NCI-H146 treated with DMSO at 0.1 percent for 48 hours (cell line): ENCODE data around the gene MICB.
"Not testable (repeated sequence)": the region's sequence is repeated elsewhere in the genome, so short reads cannot be mapped to it uniquely, and the experiment has no call there.

Source experiments
- DNase-seq: peaks from one replicate; lab custom pipeline; 2025; ENCODE audit not compliant: unreplicated experiment; lab: John Stamatoyannopoulos, UW

Gene MICB

DNA sequence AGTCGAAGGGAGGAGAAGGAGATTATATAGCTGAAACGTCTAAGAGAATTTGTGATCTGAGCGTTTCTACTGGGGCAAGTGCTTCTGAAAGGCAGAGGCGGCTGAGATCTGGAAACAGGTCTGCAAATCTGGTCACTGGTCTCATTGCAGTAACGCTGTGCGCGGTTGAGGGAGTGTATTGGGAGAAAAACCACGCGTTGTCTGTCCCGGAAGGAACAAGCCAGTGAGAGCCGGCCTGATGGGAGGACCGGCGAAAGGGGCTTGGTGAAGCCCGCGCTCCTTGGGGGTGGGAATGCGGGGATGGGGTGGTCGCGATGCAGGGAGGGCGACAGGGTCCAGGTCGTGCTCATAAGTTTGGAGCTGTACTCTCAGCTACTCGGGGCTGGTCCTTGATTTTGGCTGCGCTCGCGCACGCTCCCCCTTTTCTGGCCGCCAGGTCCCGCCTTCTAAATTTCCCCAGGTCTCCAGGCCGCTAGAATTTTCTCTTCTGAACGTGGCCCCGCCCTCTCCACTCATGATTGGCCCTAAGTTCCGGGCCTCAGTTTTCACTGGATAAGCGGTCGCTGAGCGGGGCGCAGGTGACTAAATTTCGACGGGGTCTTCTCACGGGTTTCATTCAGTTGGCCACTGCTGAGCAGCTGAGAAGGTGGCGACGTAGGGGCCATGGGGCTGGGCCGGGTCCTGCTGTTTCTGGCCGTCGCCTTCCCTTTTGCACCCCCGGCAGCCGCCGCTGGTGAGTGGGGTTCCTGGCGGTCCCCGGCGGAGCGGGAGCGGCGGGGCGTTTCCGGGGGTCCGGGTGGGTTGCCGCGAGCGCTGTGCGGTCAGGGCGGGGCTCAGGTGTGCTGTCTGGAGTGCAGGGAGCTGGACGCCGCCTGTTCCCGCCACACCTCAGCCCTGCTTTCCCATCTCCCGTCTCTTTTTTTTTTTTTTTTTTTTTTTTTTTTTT lies at the start of gene MICB:
Gene MICB, plus strand, starts transcription at position 615 of the 946 bp plus-strand sequence. Its CDS starts 49 bp downstream, at position 664.
- DNase-seq = peak; percentile 12

DNA sequence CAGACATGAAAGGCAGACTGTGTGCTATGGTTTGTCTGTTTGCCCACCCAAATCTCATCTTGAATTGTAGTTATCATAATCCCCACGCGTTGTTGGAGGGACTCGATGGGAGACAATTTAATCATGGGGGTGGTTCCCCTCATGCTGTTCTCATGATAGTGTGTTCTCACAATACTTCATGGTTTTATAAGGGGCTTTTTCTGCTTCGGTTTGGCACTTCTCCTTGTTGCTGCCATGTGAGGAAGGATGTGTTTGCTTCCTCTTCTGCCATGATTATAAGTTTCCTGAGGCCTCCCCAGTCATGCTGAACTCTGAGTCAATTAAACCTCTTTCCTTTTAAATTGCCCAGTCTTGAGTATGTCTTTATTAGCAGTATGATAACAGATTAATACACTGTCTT lies 47.2 kb upstream of the MICB start:
- no peak for DNase-seq

DNA sequence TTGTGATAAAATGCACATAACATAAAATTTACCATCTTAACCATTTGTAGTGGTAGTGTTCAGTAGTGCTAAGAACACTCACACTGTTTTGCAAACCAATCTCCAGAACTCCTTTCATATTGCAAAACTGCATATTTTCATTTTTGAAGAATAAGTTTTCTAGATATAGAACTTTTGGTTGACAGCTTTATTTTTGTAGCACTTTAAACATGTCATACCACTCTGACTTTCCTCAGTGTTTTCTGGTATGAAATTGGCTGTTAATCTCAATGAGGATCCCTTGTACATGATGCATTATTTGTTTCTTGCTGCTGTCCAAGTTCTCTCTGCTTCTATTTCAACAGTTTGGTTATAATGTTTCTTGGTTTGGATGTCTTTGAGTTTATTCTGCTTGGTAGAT lies 45.1 kb upstream of the MICB start:
- DNase-seq = no peak

DNA sequence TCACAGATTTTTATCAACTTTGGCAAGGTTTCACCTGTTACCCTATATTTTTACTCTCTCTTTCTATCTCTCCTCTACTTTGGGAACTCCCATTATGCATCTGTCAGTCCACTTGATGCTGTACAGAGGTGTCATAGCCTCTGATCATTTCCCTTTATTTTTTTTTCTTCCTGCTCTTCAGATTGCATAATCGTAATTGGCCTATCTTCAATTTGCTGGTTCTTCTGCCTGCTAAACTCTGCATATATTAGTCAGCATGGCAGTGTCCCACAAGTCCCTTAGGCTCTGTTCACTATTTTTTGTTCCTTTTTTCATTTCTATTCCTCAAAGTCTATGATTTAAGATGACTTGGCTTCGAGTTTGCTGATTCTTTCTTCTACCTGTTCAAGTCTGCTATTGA lies 44.7 kb upstream of the MICB start:
- no peak for DNase-seq

DNA sequence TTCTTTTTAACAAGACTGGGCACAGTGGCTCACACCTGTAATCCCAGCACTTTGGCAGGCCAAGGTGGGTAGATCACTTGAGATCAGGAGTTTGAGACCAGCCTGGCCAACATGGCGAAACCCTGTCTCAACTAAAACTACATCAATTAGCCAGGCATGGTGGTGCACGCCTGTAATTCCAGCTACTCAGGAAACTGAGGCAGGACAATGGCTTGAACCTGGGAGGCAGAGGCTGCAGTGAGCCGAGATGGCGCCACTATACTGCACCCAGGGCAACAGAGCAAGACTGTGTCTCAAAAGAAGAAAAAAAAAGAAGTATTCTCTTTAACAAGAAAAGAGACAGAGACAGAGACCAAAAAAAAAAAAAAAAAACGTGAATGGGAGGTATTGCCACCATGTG lies 38.1 kb upstream of the MICB start:
- not testable (repeated sequence) for DNase-seq

DNA sequence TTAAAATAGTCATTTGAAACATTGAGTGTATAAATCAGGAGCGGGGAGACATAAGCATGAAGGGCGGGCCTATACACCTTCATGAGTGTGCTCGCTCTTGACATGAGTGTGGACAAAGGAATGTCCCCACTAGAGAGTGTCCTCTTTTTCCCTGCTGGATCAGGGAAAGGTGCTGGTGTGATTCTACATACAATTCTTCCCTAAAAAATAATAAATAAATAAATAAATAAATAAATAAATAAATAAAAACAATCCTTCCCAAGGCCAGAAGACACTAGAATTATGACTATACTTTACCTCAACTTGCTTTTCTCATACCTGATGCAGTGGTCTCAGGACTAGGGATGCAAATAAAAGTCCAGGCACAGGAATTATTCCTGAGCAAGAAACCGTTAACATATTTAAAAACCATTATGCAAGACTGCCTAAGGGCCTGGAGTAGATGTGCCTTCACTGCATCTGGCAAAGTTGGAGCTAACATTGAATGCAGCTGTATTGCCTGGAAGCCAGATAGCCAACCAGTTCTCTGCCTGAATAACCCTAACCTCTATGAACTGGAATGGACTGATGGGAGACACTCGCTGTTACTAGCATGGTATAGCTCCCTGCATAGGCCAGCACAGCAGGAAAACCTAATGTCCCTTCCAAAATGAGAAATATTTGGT lies 37.5 kb upstream of the MICB start:
- no peak for DNase-seq

DNA sequence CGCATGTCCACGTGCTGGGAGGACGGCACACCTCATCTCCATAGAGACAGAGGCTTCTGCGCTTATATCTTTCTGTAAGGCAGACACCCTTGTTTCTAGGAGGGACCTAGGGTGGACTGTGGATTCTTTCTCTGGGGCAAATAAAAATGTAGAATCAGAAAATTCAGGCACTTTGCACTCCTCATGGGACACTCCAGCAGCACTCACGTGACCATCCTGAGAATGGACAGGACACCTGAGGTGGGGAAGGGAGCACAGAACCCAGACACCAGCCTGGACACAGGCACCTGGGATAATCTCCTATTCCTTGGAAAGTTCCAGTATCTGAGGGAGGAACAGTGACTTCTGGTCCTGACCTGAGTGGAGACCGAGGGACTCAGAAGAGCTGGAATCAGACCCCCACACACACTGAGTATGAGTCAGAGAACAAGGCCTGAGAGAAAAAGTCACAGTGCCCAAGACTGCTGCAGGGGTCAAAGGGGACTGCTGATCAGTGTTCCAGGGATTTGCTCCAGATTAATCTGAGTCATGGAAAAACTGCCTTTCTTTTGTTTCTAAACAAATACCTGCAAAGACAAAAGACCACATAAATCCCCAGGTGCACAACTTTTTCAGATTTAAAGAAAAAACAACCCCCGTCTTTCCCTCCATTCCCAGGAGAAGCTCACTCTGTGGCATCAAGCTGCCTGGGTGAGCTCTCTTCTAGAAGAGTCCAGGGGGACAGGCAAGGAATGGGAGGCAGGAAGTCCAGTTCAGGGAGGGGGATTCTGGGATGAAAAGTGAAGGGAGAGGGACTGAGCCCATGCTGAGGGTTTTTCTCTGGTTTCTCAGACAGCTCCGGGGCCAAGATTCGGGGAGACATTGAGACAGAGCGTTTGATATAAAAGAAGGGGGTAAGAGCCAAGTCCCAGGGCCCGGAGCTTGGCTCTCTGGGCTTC lies 35.6 kb upstream of the MICB start:
- no peak for DNase-seq

DNA sequence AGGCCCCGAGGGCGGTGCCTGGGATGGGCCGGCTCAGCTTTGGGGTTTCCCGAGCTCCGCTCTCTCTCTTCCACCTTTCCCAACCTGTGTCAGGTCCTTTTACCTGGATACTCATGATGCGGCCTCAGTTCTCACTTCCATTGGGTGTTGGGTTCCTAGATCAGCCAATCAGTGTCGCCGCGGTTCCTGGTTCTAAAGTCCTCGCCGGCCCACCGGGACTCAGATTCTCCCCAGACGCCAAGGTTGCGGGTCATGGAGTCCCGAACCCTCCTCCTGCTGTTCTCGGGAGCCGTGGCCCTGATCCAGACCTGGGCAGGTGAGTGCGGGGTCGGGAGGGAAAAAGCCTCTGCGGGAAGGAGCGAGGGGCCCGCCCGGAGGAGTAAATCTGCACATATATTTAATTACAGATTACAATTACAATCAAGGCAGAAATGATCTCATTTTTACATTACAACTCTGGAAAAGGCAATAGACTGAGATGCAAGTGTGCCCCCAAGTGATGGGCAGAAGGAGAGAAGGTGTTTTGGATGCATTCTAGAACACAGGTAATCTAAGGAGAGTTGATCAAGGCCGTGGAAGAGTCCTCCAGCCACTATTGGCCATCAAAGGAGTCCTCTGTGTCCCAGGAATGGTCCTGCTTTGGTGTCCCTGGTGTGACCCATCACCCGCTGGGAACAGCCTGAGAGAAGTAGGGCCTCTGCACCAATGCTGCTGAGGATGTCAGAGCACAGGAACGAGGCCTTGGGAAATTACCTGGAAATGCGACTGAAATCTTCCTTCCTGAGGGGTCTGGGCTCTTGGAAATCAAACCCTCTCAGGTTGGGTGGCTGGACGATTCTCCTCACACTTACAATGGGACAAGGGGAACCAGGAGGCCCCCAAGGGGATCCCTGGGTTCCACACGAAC lies 34.7 kb upstream of the MICB start:
- DNase-seq = no peak

DNA sequence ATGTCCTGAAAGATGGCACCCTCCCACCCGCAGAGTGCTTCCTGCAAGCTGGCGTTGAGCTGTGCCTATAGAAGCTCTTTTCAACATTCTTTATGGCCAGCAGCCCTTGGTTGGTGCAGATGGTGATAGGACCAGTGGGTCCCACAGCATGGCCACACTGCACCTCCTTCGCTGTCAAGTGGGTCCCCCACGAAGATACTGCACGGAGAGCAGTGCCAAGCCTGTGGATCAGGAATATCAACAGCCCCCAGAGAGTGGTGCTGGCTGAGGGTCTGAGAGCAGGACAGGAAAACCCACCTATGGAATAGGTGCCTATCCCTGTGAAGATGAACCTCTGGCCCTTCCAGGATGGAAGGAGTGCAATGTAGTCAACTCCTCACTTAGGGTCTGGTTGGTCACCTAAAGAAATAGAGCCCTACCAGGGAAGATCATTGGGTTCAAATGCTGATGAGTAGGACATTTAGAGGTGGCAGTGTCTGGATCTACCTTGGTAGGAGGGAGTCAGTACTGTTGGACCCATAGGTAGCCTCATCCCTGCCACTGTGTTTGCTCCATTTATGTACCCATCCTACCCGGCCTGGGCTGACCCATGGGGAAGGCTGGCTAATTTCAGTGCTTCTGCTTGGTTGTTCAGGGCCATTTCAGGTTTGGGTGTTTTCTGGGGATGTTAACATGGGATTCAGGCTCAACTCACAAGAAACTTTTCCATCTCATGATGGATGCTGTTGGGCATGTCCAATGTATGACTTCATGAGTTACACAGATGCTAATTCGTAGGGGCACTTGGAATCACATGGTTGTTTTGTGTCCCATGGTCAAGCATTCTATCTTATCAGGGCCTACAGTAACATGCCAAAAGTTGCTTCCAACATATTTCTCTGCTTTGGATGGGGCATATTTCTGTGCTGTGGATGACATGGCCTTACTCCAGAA lies 33.4 kb upstream of the MICB start:
- DNase-seq = no peak

DNA sequence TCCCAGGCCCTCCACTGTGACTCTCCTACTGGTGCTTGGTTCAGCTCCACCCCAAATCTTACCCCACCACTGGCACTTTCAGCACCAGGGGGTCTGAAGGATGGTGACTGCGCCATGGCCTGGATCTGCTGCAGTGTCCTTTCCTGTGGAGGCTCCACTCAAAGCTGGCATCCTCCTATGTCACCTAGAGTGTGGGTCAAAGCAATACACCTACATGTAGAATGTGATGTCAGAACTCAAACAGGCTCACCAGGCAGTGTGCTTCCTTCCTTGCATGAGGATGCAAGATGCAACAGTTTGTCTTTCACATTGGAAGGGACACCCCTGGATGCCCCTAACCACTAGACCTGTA lies 32.8 kb upstream of the MICB start:
- no peak for DNase-seq

DNA sequence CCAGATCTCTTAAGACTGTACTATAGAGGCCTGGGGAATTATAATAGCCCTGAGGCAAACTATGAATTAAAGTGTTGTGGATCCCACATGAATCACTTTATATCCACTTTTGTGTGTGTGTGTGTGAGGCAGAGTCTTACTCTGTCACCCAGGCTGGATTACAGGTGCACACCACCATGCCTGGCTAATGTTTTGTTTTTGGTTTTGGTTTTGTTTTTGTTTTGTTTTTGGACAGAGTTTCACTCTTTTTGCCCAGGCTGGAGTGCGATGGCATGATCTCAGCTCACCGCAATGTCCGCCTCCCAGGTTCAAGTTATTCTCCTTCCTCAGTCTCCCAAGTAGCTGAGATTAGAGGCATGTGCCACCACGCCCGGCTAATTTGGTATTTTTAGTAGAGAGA lies 32.2 kb upstream of the MICB start:
- no peak for DNase-seq

DNA sequence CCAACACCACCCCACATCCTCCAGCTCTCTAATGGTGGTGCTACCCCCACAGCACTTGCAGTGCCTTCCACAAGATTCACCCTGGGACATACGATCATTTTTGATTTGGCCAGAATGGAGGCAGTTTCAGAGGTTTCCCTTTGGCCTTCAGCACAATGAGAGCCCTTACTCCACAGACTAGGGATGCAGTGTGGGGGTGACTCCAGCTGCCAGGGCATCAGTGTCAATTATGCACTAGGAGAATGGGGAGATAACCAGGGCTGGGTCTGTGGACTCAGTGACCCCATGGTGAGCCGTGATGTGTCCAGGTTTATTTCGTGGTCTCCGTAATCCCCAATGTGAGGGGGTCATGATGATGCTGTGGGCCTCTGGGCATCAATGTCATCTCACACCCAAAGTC lies 31.5 kb upstream of the MICB start:
- no peak for DNase-seq

DNA sequence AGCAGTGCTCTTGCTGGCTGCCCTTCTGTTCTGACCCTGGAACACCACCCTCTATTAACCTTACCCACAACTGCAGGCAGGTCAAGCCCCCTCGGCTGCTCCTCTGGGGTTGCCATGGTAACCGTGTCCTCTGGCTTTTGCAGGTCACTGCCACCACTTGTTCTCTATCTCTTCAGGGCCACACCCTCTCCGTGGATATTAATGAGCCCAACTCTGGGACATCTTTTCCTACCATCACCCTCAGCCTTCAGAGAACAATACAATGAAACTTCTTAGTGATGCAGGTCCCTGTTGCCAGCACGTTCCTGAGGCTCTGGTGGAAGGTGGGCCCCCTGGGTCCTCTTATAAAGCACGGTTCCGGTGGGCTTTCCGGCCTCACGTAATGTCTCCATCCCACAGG lies 30.8 kb upstream of the MICB start:
- no peak for DNase-seq

DNA sequence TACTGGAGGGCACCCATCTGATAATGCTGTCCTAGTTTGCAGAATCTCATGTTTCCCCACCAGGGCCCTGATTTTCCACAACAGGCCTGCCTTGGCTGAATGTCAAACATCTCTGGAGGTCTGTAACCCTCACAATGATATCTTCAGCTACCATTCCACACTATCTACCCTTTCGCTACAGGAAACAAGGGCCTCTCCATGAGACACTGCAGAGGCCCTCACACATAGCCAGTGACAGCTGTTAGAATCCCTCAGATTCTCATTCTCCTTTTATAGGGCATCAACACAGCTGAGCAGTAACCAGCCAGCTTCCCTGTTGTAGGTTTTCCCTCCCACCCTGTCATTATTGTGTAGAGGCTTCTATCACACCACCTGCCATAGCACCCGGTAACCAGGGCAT lies 29.6 kb upstream of the MICB start:
- DNase-seq = no peak

DNA sequence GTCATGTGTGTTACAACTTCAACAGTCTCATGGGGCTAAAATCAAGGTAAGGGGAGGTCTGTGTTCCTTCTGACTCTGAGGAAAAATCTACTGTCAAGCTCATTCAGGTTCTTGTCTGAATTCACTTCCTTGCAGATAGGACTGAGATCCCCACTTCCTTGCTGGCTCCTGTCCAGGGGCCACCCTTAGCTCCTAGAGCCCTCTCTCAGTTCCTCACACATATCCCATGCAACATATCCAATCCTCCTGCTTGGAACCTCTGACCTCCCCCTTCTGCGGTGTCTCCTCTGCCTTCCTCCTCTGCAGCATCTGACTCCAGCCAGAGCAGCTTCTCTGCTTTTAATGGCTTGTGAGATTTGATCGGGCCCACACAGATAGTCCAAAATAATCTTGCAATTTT lies 27.1 kb upstream of the MICB start:
- DNase-seq = no peak

DNA sequence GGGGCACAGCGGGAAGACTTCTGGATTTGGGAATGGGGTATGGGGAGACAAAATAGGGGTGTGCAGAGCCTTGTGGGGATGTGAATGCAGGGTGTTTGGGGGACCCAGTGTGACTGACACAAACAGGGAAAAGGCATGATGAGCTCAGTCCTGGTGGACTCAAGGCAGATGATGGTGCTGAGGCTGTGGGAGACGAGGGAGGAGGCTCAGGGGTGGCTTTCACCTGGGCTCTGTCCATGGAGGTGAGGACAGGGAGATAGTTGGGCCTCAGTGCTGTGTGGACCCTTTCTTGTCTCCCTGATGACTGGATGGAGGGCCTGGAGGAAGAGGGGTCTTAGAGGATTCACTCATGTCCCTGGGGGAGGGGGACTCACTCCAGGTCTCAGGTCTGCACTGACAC lies 26.2 kb upstream of the MICB start:
- DNase-seq = no peak

DNA sequence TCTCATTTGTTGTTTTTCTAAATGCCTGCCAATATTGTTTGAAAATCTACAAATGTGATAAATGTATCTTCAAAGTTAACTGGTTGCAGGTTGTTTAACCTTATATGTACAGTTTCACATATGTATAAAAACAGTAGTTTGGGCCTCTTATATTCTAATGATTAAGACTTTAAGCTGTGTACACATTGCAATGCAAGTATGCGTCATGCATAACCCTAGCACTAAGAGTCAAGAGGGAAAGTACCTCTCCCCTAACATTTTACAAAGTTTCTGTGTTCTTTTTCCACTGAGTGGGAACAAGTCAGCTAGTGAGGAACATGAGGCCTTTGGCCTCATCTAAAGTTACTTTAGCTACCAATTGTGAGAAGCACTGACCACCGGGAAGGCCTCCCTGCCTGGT lies 25.7 kb upstream of the MICB start:
- no peak for DNase-seq

DNA sequence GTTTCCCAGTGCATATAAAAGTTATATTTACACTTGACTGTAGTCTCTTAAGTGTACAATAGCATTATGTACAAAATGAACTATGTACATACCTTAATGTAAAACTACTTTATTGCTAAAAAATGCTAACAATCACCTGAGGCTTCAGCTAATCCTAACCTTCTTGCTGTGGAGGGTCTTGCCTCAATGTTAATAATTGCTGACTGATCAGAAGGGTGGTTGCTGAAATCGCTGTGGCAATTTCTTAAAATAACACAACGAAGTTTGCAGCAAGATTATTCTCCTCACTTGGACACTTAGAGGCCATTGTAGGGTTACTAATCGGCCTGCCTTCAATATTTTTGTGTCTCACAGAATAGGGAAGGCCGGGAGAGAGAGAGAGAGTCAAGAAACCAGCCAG lies 24.7 kb upstream of the MICB start:
- DNase-seq = no peak
